Parathyroid adenoma (tissue), 2 donors: ENCODE results near the gene MAP3K5.

Source experiments
- H2AFZ ChIP-seq: fragments of 300-600 bp; sonication (generic); one replicate; pipeline ENCODE4 v1.7.0; 2017; ENCODE audit warnings: antibody characterized with exemption, mild to moderate bottlenecking
- H3K27ac ChIP-seq: fragments of 300-600 bp; sonication (generic); one replicate; pipeline ENCODE4 v1.7.0; 2017
- H3K27me3 ChIP-seq: fragments of 300-600 bp; sonication (generic); one replicate; pipeline ENCODE4 v1.7.0; 2017; ENCODE audit warnings: low read length; ENCODE audit not compliant: control insufficient read depth, insufficient read depth
- H3K36me3 ChIP-seq: fragments of 300-600 bp; sonication (generic); one replicate; pipeline ENCODE4 v1.7.0; 2017; ENCODE audit warnings: low read length; ENCODE audit not compliant: control insufficient read depth, insufficient read depth
- H3K4me1 ChIP-seq: fragments of 300-600 bp; sonication (generic); one replicate; pipeline ENCODE4 v1.7.0; 2017; ENCODE audit warnings: control low read depth
- H3K4me2 ChIP-seq: fragments of 300-600 bp; sonication (generic); one replicate; pipeline ENCODE4 v1.7.0; 2017; ENCODE audit warnings: low read length
- H3K4me3 ChIP-seq: fragments of 300-600 bp; sonication (generic); one replicate; pipeline ENCODE4 v1.7.0; 2017; ENCODE audit warnings: low read depth, low read length
- H3K79me2 ChIP-seq: fragments of 300-600 bp; sonication (generic); one replicate; pipeline ENCODE4 v1.7.0; 2017; ENCODE audit warnings: control low read depth
- H3K9ac ChIP-seq: fragments of 300-600 bp; sonication (generic); one replicate; pipeline ENCODE4 v1.7.0; 2017; ENCODE audit warnings: mild to moderate bottlenecking
- H3K9me3 ChIP-seq: fragments of 300-600 bp; sonication (generic); one replicate; pipeline ENCODE4 v1.7.0; 2017; ENCODE audit warnings: low read length; ENCODE audit not compliant: control insufficient read depth
- TF ChIP-seq, protein P1 (sequence below): fragments of 300-600 bp; sonication (generic); IDR thresholded peaks from one replicate; pipeline ENCODE4 v1.7.0; 2017; ENCODE audit warnings: antibody characterized with exemption, mild to moderate bottlenecking
- donor health status: primary hyperparathyroidism.

Gene MAP3K5

DNA sequence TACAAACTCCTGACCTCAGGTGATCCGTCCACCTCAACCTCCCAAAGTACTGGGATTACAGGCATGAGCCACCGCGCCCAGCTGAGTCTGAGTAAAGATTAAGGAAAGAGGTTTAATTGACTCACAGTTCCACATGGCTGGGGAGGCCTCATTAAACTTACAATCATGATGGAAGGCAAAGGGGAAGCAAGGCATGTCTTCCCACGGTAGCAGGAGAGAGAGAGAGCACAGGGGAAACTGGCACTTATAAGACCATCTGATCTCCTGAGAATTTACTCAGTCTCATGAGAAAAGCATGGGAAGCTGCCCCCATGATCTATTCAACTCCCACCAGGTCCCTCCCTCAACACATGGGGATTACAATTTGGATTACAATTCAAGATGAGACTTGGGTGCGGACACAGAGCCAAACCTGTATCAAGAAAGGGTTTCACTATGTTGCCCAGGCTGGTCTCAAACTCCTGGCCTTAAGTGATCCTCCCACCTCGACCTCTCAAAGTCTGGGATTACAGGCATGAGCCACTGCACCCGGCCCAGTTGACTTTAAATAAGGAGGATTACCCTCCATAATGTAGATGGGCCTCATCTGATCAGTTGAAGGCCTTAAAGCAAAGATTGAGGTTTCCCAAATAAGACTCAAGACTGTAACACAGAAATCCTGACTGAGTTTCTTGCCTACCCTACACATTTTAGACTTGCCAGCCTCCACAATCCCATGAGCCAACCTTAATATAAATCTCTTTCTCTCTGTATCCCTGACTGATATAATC lies 17.0 kb upstream of the MAP3K5 start:
- Histone ChIP-seq H3K4me3 (no peak overlapping the region), H3K27me3 (no peaks in the 10 kb centered on the region), H3K79me2 (no peaks in the 10 kb centered on the region), H3K36me3 (no peaks in the 10 kb centered on the region), H3K9me3 (no peaks in the 10 kb centered on the region), H3K4me1 (no peaks in the 10 kb centered on the region), H2AFZ (no peak overlapping the region), H3K9ac (no peak overlapping the region), H3K27ac (no peak overlapping the region), H3K4me2 (no peak overlapping the region)
- TF ChIP-seq, protein P1, sequence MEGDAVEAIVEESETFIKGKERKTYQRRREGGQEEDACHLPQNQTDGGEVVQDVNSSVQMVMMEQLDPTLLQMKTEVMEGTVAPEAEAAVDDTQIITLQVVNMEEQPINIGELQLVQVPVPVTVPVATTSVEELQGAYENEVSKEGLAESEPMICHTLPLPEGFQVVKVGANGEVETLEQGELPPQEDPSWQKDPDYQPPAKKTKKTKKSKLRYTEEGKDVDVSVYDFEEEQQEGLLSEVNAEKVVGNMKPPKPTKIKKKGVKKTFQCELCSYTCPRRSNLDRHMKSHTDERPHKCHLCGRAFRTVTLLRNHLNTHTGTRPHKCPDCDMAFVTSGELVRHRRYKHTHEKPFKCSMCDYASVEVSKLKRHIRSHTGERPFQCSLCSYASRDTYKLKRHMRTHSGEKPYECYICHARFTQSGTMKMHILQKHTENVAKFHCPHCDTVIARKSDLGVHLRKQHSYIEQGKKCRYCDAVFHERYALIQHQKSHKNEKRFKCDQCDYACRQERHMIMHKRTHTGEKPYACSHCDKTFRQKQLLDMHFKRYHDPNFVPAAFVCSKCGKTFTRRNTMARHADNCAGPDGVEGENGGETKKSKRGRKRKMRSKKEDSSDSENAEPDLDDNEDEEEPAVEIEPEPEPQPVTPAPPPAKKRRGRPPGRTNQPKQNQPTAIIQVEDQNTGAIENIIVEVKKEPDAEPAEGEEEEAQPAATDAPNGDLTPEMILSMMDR = no peak

GRCh38 chr6:136803608-136804007 lies 11.3 kb upstream of the MAP3K5 start:
- no peak overlapping the region for H3K9ac ChIP-seq
- no peaks in the 10 kb centered on the region for H3K79me2 ChIP-seq
- H2AFZ ChIP-seq = no peak overlapping the region
- no peaks in the 10 kb centered on the region for H3K36me3 ChIP-seq
- TF ChIP-seq, protein P1 = no peak
- no peaks in the 10 kb centered on the region for H3K4me1 ChIP-seq
- H3K4me2 ChIP-seq = no peak overlapping the region
- no peak overlapping the region for H3K4me3 ChIP-seq
- H3K9me3 ChIP-seq = no peaks in the 10 kb centered on the region
- H3K27me3 ChIP-seq = no peaks in the 10 kb centered on the region
- no peak overlapping the region for H3K27ac ChIP-seq

DNA sequence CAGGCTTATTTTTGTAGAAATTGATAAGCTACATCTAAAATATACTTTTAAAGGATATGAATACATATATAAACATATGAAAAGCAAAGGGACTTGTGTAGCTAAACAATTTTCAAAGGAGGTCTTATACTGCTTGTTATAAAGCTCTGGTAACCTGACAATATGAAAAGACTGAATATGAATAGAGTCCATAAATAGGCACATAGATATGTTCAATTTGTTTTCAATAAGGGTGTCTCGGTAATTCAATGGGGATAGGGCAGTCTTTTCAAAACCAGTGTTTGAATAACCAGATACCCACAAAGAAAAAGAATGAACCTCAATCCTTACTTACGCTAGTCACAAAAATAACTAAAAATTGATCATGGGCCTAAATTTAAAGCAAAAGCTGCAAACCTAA lies 9.3 kb upstream of the MAP3K5 start:
- Histone ChIP-seq H3K27ac (no peak overlapping the region), H3K9ac (no peak overlapping the region), H3K9me3 (no peaks in the 10 kb centered on the region), H3K27me3 (no peaks in the 10 kb centered on the region), H3K79me2 (no peaks in the 10 kb centered on the region), H3K4me2 (no peak overlapping the region), H3K4me3 (no peak overlapping the region), H2AFZ (no peak overlapping the region), H3K36me3 (no peaks in the 10 kb centered on the region), H3K4me1 (no peaks in the 10 kb centered on the region)
- TF ChIP-seq, protein P1 = no peak

GRCh38 chr6:136798044-136798443 lies 5.8 kb upstream of the MAP3K5 start:
- Histone ChIP-seq H3K27me3 (no peaks in the 10 kb centered on the region), H3K4me1 (peaks cover 4% of the 10 kb centered on the region)
- TF ChIP-seq, protein P1 = no peak

DNA sequence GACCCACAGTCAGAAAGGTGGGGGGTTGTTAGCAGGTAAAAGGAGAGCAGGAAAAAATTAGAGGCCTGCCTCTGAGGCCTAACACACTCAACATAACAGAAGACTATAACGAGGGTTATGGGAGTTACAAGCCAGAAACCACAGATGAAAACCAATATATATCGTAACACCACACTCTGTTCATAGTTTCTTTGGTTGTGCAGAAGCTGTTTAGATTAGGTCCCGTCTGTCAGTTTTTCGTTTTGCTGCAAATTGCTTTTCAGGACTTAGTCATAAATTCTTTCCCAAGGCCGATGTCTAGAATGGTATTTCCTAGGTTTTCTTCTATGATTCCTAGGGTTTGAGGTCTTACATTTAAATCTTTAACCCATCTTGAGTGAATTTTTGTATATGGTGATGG lies 3.7 kb upstream of the MAP3K5 start:
- Histone ChIP-seq H3K9ac (no peak overlapping the region), H3K4me3 (no peak overlapping the region), H2AFZ (no peak overlapping the region), H3K27me3 (no peaks in the 10 kb centered on the region), H3K4me2 (no peak overlapping the region), H3K4me1 (peaks cover 5% of the 10 kb centered on the region), H3K9me3 (no peaks in the 10 kb centered on the region), H3K79me2 (no peaks in the 10 kb centered on the region), H3K36me3 (no peaks in the 10 kb centered on the region), H3K27ac (no peak overlapping the region)
- TF ChIP-seq, protein P1 = no peak

More at GRCh38 chr6:136798044-136798443, 5.8 kb upstream of the MAP3K5 start:
- H3K36me3 ChIP-seq = no peaks in the 10 kb centered on the region
- H3K4me3 ChIP-seq = no peak overlapping the region
- H3K9ac ChIP-seq = no peak overlapping the region
- no peaks in the 10 kb centered on the region for H3K9me3 ChIP-seq
- H2AFZ ChIP-seq = no peak overlapping the region
- H3K79me2 ChIP-seq = no peaks in the 10 kb centered on the region
- H3K27ac ChIP-seq = no peak overlapping the region
- no peak overlapping the region for H3K4me2 ChIP-seq
